ENCODE results near the gene SLC1A7.

- TF ChIP-seq MAX (IDR thresholded peaks at IDR 0.05) = no peak
- TF ChIP-seq FOXK1 (CRISPR knock-in tag; IDR thresholded peaks at IDR 0.05; ENCODE audit: borderline replicate concordance, low read depth) = no peak
- TF ChIP-seq ZIK1 (CRISPR knock-in tag; IDR thresholded peaks at IDR 0.05; ENCODE audit: borderline replicate concordance, low read depth) = no peak
- TF ChIP-seq ZFY (CRISPR knock-in tag; IDR thresholded peaks at IDR 0.05) = no peak
- TF ChIP-seq PRMT3 (CRISPR knock-in tag; IDR thresholded peaks at IDR 0.05; ENCODE audit: borderline replicate concordance, low read depth) = no peak
- no peak for TF ChIP-seq ZNF639 (CRISPR knock-in tag; conservative IDR thresholded peaks at IDR 0.05)
- no peak for TF ChIP-seq HNRNPK (IDR thresholded peaks at IDR 0.05; ENCODE audit: low read depth, low read length, poor library complexity, severe bottlenecking)
- no peak for TF ChIP-seq ZFP36 (IDR thresholded peaks at IDR 0.05; ENCODE audit: borderline replicate concordance, low read depth, low read length, partially characterized antibody)
- TF ChIP-seq ZNF121 (CRISPR knock-in tag; IDR thresholded peaks at IDR 0.05) = no peak
These were observed 73.2 kb downstream of the SLC1A7 start for GRCh38 chr1:53069265-53069662.

All from HepG2 (cell line).